C4-2B (cell line): ENCODE measurements around the gene DLG2.
"Not testable (repeated sequence)": the region's sequence is repeated elsewhere in the genome, so short reads cannot be mapped to it uniquely, and the experiment has no call there.

Experiments used
- H3K27ac ChIP-seq: fragments of 450-650 bp; 2 replicates; pipeline ENCODE4 v1.5.1; 2017
- ZFX ChIP-seq: fragments of 450-650 bp; IDR thresholded peaks from 2 replicates; pipeline ENCODE4 v1.6.1; 2017
- TF ChIP-seq, protein P1 (sequence below): fragments of 450-650 bp; conservative IDR thresholded peaks from 2 replicates; pipeline ENCODE4 v1.5.1; 2017; ENCODE audit warnings: mild to moderate bottlenecking

The DLG2 gene

GRCh38 chr11:85127349-85127748 lies 499.8 kb downstream of the DLG2 start:
- no peak for TF ChIP-seq ZFX
- TF ChIP-seq, protein P1, sequence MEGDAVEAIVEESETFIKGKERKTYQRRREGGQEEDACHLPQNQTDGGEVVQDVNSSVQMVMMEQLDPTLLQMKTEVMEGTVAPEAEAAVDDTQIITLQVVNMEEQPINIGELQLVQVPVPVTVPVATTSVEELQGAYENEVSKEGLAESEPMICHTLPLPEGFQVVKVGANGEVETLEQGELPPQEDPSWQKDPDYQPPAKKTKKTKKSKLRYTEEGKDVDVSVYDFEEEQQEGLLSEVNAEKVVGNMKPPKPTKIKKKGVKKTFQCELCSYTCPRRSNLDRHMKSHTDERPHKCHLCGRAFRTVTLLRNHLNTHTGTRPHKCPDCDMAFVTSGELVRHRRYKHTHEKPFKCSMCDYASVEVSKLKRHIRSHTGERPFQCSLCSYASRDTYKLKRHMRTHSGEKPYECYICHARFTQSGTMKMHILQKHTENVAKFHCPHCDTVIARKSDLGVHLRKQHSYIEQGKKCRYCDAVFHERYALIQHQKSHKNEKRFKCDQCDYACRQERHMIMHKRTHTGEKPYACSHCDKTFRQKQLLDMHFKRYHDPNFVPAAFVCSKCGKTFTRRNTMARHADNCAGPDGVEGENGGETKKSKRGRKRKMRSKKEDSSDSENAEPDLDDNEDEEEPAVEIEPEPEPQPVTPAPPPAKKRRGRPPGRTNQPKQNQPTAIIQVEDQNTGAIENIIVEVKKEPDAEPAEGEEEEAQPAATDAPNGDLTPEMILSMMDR, result no peak
- H3K27ac ChIP-seq, result no peak overlapping the region

DNA sequence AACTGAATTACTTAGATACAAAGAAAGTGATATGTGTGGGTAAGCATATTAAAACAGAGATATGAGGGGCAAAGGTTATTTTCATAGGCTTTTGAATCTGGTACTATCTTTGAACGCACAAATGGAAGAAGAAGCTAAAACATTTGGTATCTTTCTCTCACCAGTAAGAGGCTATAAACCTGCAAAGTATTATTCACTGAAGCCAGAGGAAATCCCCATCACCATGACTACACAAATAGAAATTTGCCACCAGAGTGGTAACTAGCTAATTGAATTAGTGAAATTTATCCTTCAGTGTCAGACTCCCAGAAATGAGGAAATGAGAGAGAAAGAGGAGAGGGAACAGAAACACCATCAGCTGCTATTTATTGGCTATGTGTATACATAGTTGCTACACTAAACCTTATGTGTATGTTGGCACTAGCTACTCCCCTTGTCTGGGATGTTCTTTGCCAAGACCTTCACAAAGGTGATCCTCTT lies 503.4 kb downstream of the DLG2 start:
- TF ChIP-seq, protein P1, result no peak
- no peak for TF ChIP-seq ZFX
- no peak overlapping the region for H3K27ac ChIP-seq

- no peak for TF ChIP-seq ZFX
- TF ChIP-seq, protein P1, result no peak
- H3K27ac ChIP-seq, result no peak overlapping the region
Observed at GRCh38 chr11:85118151-85118550, 509.0 kb downstream of the DLG2 start.

GRCh38 chr11:85115798-85116197 lies 511.3 kb downstream of the DLG2 start:
- TF ChIP-seq, protein P1, result no peak
- no peak for TF ChIP-seq ZFX
- no peak overlapping the region for H3K27ac ChIP-seq

GRCh38 chr11:85114786-85115185 lies 512.4 kb downstream of the DLG2 start:
- no peak overlapping the region for H3K27ac ChIP-seq
- TF ChIP-seq, protein P1, result no peak
- no peak for TF ChIP-seq ZFX

- not testable (repeated sequence) for H3K27ac ChIP-seq
Observed at GRCh38 chr11:85110246-85110645, 516.9 kb downstream of the DLG2 start.

- H3K27ac ChIP-seq, result no peak overlapping the region
- TF ChIP-seq ZFX, result no peak
- TF ChIP-seq, protein P1, result no peak
Observed at GRCh38 chr11:85109141-85109540, 518.0 kb downstream of the DLG2 start.

GRCh38 chr11:85105868-85106267 lies 521.3 kb downstream of the DLG2 start:
- no peak overlapping the region for H3K27ac ChIP-seq
- TF ChIP-seq ZFX, result no peak
- TF ChIP-seq, protein P1, result no peak
